Neural crest cell (in vitro differentiated cells): ENCODE results near the gene C3orf49. TPM values are rescaled to one million over a fixed set of nuclear protein-coding genes. Genes with fewer than 3 reads are reported as not detected.

Experiments
- DNase-seq: peaks from one replicate; pipeline ENCODE4 v3.0.0; 2021; ENCODE audit warnings: low read depth, mixed read lengths, low spot score
- H3K27ac Mint-ChIP-seq: one replicate; pipeline ENCODE4 v1.8.0; 2021; ENCODE audit warnings: mild to moderate bottlenecking, mixed read lengths; ENCODE audit not compliant: unreplicated experiment
- H3K27me3 Mint-ChIP-seq: 2 replicates; pipeline ENCODE4 v1.8.0; 2021; ENCODE audit warnings: low read depth, mild to moderate bottlenecking, mixed read lengths
- H3K36me3 Mint-ChIP-seq: 2 replicates; pipeline ENCODE4 v1.8.0; 2021; ENCODE audit warnings: low read depth, mild to moderate bottlenecking, mixed read lengths
- H3K4me1 Mint-ChIP-seq: 2 replicates; pipeline ENCODE4 v1.8.0; 2021; ENCODE audit warnings: mixed read lengths
- H3K4me3 Mint-ChIP-seq: one replicate; pipeline ENCODE4 v1.8.0; 2021; ENCODE audit warnings: mild to moderate bottlenecking, mixed read lengths
- H3K9me3 Mint-ChIP-seq: 2 replicates; pipeline ENCODE4 v1.8.0; 2021; ENCODE audit warnings: mixed read lengths
- total RNA-seq: library from RNA; stranded (reverse); gene quantifications from 2 replicates; pipeline ENCODE4 v1.2.1, GENCODE V29; 2021
- TF ChIP-seq, protein P1 (sequence below): fragments of 200-600 bp; sonication (generic); conservative IDR thresholded peaks from 2 replicates; pipeline ENCODE4 v1.5.0; 2021; ENCODE audit warnings: antibody characterized with exemption, mild to moderate bottlenecking

Gene C3orf49
- total RNA-seq, 1 donor from 2014 or later: not detected

DNA sequence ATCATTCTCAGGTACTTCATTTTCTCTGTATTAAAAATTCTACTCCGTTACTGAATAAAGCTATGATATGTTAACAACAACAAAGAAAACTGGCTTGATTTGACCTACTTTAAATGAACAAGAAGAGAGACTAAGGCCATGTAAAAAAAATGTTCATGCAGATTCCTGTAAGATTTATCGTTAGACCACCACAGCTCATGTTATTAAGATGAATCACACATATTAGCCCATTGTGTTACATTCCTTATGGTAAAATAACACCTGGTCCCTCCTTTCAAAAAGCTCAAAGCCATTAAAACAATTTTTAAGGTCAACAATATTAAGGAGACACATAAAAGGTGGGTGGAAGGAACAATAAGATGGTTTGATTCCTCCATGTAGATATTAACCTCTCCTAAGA, 38.2 kb downstream of the C3orf49 start:
- Mint-ChIP-seq H3K36me3 (no peaks in the 10 kb centered on the region), H3K4me1 (peaks cover 9% of the 10 kb centered on the region), H3K4me3 (no peak overlapping the region), H3K27me3 (no peaks in the 10 kb centered on the region), H3K27ac (no peak overlapping the region), H3K9me3 (no peaks in the 10 kb centered on the region)
- DNase-seq: no peak
- TF ChIP-seq, protein P1, sequence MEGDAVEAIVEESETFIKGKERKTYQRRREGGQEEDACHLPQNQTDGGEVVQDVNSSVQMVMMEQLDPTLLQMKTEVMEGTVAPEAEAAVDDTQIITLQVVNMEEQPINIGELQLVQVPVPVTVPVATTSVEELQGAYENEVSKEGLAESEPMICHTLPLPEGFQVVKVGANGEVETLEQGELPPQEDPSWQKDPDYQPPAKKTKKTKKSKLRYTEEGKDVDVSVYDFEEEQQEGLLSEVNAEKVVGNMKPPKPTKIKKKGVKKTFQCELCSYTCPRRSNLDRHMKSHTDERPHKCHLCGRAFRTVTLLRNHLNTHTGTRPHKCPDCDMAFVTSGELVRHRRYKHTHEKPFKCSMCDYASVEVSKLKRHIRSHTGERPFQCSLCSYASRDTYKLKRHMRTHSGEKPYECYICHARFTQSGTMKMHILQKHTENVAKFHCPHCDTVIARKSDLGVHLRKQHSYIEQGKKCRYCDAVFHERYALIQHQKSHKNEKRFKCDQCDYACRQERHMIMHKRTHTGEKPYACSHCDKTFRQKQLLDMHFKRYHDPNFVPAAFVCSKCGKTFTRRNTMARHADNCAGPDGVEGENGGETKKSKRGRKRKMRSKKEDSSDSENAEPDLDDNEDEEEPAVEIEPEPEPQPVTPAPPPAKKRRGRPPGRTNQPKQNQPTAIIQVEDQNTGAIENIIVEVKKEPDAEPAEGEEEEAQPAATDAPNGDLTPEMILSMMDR: no peak

DNA sequence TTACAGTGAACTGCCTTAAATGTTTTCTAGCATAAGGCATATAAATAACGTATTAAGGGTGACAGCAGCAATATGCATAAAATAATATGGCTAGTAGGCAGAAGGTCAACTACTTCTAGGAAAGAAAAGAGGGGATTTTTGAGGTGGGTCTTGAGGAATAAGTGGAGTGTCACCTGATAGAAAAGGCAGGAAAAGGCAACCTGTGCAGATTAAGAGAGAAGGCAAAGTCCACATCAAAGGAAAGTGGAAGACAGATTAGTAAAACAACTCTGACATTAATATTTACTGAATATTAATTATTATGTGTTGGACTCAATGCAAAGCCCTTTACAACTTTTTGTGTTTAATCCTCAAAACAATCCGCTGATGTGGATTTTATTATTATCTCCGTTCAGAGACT, 41.7 kb downstream of the C3orf49 start:
- Mint-ChIP-seq H3K36me3 (no peaks in the 10 kb centered on the region), H3K9me3 (no peaks in the 10 kb centered on the region), H3K4me3 (peak overlapping the region; percentile 66), H3K27ac (no peak overlapping the region), H3K27me3 (no peaks in the 10 kb centered on the region), H3K4me1 (peaks cover 28% of the 10 kb centered on the region)
- no peak for DNase-seq
- TF ChIP-seq, protein P1: no peak

DNA sequence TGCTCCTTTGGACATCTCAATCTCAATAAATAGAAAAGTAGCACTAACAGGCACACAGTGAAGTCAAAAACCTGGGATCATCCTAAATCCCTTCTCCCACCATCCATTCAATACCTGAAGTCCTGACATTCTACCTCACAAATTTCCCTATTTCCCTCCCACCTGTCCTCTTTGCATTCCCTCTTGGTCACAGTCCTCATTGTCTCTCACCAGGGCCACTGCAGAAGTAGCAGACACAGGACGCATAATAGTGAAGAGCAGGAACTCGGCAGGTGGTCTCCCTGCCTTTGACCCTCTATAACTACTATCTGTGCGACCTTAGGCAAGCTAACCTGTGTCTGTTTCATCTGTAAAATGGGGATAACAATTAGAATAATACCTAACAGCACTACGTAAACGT, 42.2 kb downstream of the C3orf49 start:
- Mint-ChIP-seq H3K9me3 (no peaks in the 10 kb centered on the region), H3K27ac (no peak overlapping the region), H3K4me3 (peak overlapping the region; percentile 36), H3K4me1 (peaks cover 28% of the 10 kb centered on the region), H3K27me3 (no peaks in the 10 kb centered on the region), H3K36me3 (no peaks in the 10 kb centered on the region)
- TF ChIP-seq, protein P1: no peak
- no peak for DNase-seq

DNA sequence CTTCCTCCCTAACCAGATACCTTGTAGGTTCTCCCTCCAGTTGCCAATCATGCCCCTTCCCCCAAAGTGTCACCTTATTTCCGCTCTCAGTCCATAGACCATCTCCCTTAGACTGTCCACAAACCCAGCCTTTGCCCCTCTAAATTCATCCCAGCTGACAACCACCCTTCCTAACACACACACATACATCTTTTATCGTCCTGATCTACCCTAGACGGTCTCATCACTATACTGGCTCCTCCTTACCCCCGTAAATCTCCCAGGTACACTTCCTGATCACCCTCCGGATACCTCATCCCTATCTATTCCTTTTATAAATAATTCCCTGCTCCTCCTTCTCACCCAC, 43.7 kb downstream of the C3orf49 start:
- Mint-ChIP-seq H3K4me3 (peak overlapping the region; percentile 96), H3K27me3 (no peaks in the 10 kb centered on the region), H3K36me3 (peaks cover 2% of the 10 kb centered on the region), H3K27ac (peak overlapping the region; percentile 97), H3K9me3 (no peaks in the 10 kb centered on the region), H3K4me1 (peaks cover 32% of the 10 kb centered on the region)
- TF ChIP-seq, protein P1: no peak
- no peak for DNase-seq

DNA sequence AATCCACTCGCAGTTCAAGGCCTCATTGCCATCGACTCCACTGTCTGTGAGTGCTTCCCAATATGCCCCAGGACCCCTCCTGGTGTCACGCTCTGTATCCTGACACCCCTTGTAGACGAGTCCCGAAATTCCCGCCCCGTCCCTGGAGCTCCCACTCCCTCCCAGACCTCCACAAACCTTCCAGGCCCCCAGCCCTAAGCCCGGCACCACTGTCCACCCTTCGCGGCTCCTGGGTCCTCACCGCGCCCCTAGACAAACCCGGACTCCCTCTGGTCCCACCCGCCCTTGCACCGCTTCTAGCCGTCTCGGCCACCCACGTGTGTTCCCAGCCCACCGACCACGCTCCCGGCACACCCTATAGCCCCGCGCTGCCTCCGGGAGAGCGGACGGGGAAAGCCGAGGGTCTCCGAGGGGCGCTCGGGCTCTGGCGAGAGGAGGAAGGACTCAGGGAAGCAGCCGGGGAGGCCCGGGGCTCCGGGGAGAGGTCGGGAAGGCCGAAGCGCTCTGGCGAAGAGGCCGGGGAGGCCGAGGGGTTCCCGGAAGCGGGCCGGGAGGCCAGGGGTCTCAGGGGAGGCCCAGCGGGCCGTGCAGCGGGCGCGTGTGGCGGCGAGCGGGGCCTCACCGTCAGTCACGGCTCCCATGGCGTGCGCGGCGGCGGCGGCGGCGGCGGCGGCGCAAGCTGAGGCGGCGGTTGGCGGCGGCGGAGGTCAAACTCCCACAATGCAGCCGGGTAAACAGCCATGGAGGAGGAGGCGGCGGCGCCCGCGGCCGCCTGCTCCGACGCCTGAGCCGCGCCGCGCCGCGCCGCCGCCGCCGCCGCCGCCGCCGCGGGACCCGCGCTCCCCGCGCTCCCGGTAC, 44.3 kb downstream of the C3orf49 start, which contains the start of the genes ATXN7 and THOC7:
Gene ATXN7, plus strand, starts transcription at position 718 of the 858 bp plus-strand sequence. CDS start 48,732 bp downstream, outside the sequence.
Gene THOC7, minus strand, starts transcription at position 656 of the 858 bp plus-strand sequence. Its CDS starts 15 bp downstream, at position 641.
- Mint-ChIP-seq H3K27ac (peak within 1 kb of the TSS; percentile 97), H3K4me3 (peak within 1 kb of the TSS; percentile 96), H3K36me3 (peaks cover 2% of the 10 kb centered on the region), H3K9me3 (no peaks in the 10 kb centered on the region), H3K4me1 (peaks cover 32% of the 10 kb centered on the region), H3K27me3 (no peaks in the 10 kb centered on the region)
- DNase-seq: peak; percentile 67
- TF ChIP-seq, protein P1: no peak
